Parathyroid adenoma (tissue), 2 donors: ENCODE measurements around the gene ZNF787.

Experiments
- H2AFZ ChIP-seq: fragments of 300-600 bp; sonication (generic); one replicate; pipeline ENCODE4 v1.7.0; 2017; ENCODE audit warnings: antibody characterized with exemption, mild to moderate bottlenecking
- H3K27ac ChIP-seq: fragments of 300-600 bp; sonication (generic); one replicate; pipeline ENCODE4 v1.7.0; 2017
- H3K27me3 ChIP-seq: fragments of 300-600 bp; sonication (generic); one replicate; pipeline ENCODE4 v1.7.0; 2017; ENCODE audit warnings: low read length; ENCODE audit not compliant: control insufficient read depth, insufficient read depth
- H3K36me3 ChIP-seq: fragments of 300-600 bp; sonication (generic); one replicate; pipeline ENCODE4 v1.7.0; 2017; ENCODE audit warnings: low read length; ENCODE audit not compliant: control insufficient read depth, insufficient read depth
- H3K4me1 ChIP-seq: fragments of 300-600 bp; sonication (generic); one replicate; pipeline ENCODE4 v1.7.0; 2017; ENCODE audit warnings: control low read depth
- H3K4me2 ChIP-seq: fragments of 300-600 bp; sonication (generic); one replicate; pipeline ENCODE4 v1.7.0; 2017; ENCODE audit warnings: low read length
- H3K4me3 ChIP-seq: fragments of 300-600 bp; sonication (generic); one replicate; pipeline ENCODE4 v1.7.0; 2017; ENCODE audit warnings: low read depth, low read length
- H3K79me2 ChIP-seq: fragments of 300-600 bp; sonication (generic); one replicate; pipeline ENCODE4 v1.7.0; 2017; ENCODE audit warnings: control low read depth
- H3K9ac ChIP-seq: fragments of 300-600 bp; sonication (generic); one replicate; pipeline ENCODE4 v1.7.0; 2017; ENCODE audit warnings: mild to moderate bottlenecking
- H3K9me3 ChIP-seq: fragments of 300-600 bp; sonication (generic); one replicate; pipeline ENCODE4 v1.7.0; 2017; ENCODE audit warnings: low read length; ENCODE audit not compliant: control insufficient read depth
- TF ChIP-seq, protein P1 (sequence below): fragments of 300-600 bp; sonication (generic); IDR thresholded peaks from one replicate; pipeline ENCODE4 v1.7.0; 2017; ENCODE audit warnings: antibody characterized with exemption, mild to moderate bottlenecking
- donor health status: primary hyperparathyroidism.

The ZNF787 gene

DNA sequence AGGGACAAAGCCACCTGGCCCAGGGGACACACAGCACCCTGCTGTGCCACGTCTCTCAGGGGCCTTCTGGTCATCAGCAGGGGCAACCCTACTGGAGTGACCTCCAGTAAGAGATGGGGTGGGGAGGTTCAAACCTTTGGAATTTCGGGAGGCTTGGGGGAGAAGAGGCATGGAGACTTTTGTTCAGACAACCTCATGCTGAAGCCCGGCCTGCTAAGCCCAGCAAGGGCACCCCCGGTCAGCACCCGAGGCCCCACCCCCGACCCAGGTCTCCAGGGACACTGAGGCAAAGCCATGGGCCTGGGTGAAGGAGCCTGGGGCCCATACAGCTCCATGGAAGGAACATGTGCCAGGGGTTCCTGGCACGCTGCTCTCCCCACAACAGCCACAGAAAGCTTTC lies 23.3 kb downstream of the ZNF787 start:
- TF ChIP-seq, protein P1, sequence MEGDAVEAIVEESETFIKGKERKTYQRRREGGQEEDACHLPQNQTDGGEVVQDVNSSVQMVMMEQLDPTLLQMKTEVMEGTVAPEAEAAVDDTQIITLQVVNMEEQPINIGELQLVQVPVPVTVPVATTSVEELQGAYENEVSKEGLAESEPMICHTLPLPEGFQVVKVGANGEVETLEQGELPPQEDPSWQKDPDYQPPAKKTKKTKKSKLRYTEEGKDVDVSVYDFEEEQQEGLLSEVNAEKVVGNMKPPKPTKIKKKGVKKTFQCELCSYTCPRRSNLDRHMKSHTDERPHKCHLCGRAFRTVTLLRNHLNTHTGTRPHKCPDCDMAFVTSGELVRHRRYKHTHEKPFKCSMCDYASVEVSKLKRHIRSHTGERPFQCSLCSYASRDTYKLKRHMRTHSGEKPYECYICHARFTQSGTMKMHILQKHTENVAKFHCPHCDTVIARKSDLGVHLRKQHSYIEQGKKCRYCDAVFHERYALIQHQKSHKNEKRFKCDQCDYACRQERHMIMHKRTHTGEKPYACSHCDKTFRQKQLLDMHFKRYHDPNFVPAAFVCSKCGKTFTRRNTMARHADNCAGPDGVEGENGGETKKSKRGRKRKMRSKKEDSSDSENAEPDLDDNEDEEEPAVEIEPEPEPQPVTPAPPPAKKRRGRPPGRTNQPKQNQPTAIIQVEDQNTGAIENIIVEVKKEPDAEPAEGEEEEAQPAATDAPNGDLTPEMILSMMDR = no peak
- Histone ChIP-seq H3K27me3 (no peaks in the 10 kb centered on the region), H3K9ac (no peak overlapping the region), H2AFZ (no peak overlapping the region), H3K4me1 (no peaks in the 10 kb centered on the region), H3K36me3 (no peaks in the 10 kb centered on the region), H3K4me2 (no peak overlapping the region), H3K79me2 (peaks cover 43% of the 10 kb centered on the region), H3K27ac (no peak overlapping the region), H3K9me3 (no peaks in the 10 kb centered on the region), H3K4me3 (no peak overlapping the region)

DNA sequence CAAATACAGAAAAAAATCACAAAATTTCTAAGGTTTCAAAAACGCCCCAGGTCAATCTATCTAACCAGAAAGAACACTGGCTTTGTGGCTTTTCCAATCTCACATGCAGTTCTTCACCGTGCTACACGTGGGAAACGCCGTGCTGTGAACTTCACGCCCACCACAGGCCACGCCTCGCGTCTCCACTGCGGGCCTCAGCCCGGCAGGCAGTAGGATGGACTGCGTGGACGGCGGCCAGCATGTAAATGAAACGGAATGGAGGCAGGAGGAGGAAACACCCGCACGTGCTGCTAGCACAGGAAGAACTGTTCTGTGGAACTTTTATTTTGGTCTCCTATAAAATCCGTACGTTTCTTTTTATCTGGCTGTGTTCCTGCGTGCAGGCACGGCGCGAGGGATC lies 23.8 kb downstream of the ZNF787 start:
- no peaks in the 10 kb centered on the region for H3K36me3 ChIP-seq
- H3K4me3 ChIP-seq = no peak overlapping the region
- H3K27ac ChIP-seq = no peak overlapping the region
- H3K27me3 ChIP-seq = no peaks in the 10 kb centered on the region
- H2AFZ ChIP-seq = no peak overlapping the region
- no peaks in the 10 kb centered on the region for H3K9me3 ChIP-seq
- H3K9ac ChIP-seq = no peak overlapping the region
- no peak overlapping the region for H3K4me2 ChIP-seq
- H3K79me2 ChIP-seq = peaks cover 44% of the 10 kb centered on the region
- TF ChIP-seq, protein P1 = no peak
- no peaks in the 10 kb centered on the region for H3K4me1 ChIP-seq

DNA sequence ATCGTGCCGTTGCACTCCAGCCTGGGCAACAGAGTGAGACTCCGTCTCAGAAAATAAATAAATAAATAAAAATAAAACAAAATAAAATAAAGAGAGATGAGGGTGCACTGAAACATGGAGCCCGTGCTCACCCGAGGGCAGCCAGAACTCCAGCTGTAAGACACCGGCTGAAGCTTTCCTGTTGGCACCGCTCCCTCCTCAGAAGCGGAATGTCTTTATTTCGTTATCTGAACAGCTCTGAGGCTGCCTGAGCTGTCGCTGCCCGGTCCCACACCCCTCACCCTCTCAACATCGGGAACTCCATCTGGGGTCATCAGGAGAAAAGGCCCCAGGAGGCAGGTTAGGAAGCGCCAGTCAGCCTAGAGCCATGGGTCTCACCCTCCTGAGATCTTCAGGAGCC lies 24.4 kb downstream of the ZNF787 start:
- Histone ChIP-seq H3K27me3 (no peaks in the 10 kb centered on the region), H3K4me2 (no peak overlapping the region), H3K79me2 (peaks cover 43% of the 10 kb centered on the region), H2AFZ (no peak overlapping the region), H3K4me1 (no peaks in the 10 kb centered on the region), H3K4me3 (no peak overlapping the region), H3K9ac (no peak overlapping the region), H3K9me3 (no peaks in the 10 kb centered on the region), H3K36me3 (no peaks in the 10 kb centered on the region), H3K27ac (no peak overlapping the region)
- TF ChIP-seq, protein P1 = no peak

DNA sequence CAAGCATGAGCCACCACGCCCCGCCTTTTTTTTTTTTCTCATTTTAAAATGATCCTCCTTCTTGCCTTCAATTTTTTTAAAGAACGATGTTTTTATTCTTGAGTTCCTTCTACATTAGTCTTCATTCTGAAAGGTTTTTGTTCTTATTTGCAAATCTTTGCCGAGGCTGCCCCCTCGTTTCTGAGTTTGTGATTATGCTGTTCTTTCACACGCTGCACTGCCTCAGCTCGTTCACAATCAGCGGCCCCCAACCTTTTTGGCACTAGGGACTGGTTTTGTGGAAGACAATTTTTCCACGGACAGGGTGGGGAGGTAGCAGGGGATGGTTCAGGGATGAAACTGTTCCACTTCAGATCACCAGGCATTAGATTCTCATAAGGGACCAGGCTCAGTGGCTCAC lies 26.6 kb downstream of the ZNF787 start:
- Histone ChIP-seq H3K4me3 (no peak overlapping the region), H3K9me3 (no peaks in the 10 kb centered on the region), H3K27ac (no peak overlapping the region), H3K27me3 (no peaks in the 10 kb centered on the region), H2AFZ (no peak overlapping the region), H3K36me3 (no peaks in the 10 kb centered on the region), H3K4me1 (no peaks in the 10 kb centered on the region), H3K9ac (no peak overlapping the region), H3K79me2 (peaks cover 42% of the 10 kb centered on the region), H3K4me2 (no peak overlapping the region)
- TF ChIP-seq, protein P1 = no peak
